OCI-LY7 (cell line): Measurements from ENCODE around the gene ACBD5.

Experiments
- CTCF ChIP-seq: fragments of 200-600 bp; sonication (generic); conservative IDR thresholded peaks from 2 replicates; pipeline ENCODE4 v1.5.1; 2014; ENCODE audit warnings: mild to moderate bottlenecking, antibody characterized with exemption, low read length, moderate library complexity, mixed read lengths
- EZH2phosphoT487 ChIP-seq: fragments of 200-600 bp; sonication (generic); IDR thresholded peaks from 2 replicates; pipeline ENCODE4 v1.6.1; 2018; ENCODE audit warnings: low read depth, borderline replicate concordance, mild to moderate bottlenecking, mixed run types, antibody characterized with exemption, low read length, moderate library complexity, mixed read lengths

- no peak for TF ChIP-seq EZH2phosphoT487
- TF ChIP-seq CTCF: no peak
These were observed 52.3 kb downstream of the ACBD5 start for GRCh38 chr10:27188259-27188658.
